NK-92 (cell line): ENCODE results near the gene FAM156A.
"Not testable (repeated sequence)": the region's sequence is repeated elsewhere in the genome, so short reads cannot be mapped to it uniquely, and the experiment has no call there.

Experiments
- DNase-seq: peaks from one replicate; lab custom pipeline; 2025; ENCODE audit not compliant: unreplicated experiment; lab: John Stamatoyannopoulos, UW

Gene FAM156A

GRCh38 chrX:52958113-52958959, at the start of gene FAM156A:
Gene FAM156A (minus strand): TSS chrX:52958518. CDS start chrX:52948588, 9,930 bp downstream.
- not testable (repeated sequence) for DNase-seq

GRCh38 chrX:53005327-53005726, 47.0 kb upstream of the FAM156A start:
- no peak for DNase-seq

GRCh38 chrX:53004811-53005210, 46.5 kb upstream of the FAM156A start:
- DNase-seq = no peak

- no peak for DNase-seq
Observed at GRCh38 chrX:53004038-53004437, 45.7 kb upstream of the FAM156A start.

GRCh38 chrX:53003111-53003510, 44.8 kb upstream of the FAM156A start:
- no peak for DNase-seq

- DNase-seq = no peak
Observed at GRCh38 chrX:53001958-53002357, 43.6 kb upstream of the FAM156A start.

- no peak for DNase-seq
Observed at GRCh38 chrX:53000447-53001135, 42.3 kb upstream of the FAM156A start.

- DNase-seq = no peak
Observed at GRCh38 chrX:52995987-52996331, 37.6 kb upstream of the FAM156A start.

GRCh38 chrX:52995135-52995986, 37.0 kb upstream of the FAM156A start:
- peak; percentile 22 for DNase-seq

- no peak for DNase-seq
Observed at GRCh38 chrX:52990848-52991247, 32.5 kb upstream of the FAM156A start.

GRCh38 chrX:52990011-52990631, 31.8 kb upstream of the FAM156A start:
- DNase-seq = not testable (repeated sequence)

- no peak for DNase-seq
Observed at GRCh38 chrX:52988985-52989917, 30.9 kb upstream of the FAM156A start.

GRCh38 chrX:52983321-52984000, 25.1 kb upstream of the FAM156A start:
- DNase-seq = no peak

- DNase-seq = no peak
Observed at GRCh38 chrX:52979993-52980392, 21.7 kb upstream of the FAM156A start.

GRCh38 chrX:52979568-52979967, 21.2 kb upstream of the FAM156A start:
- no peak for DNase-seq

GRCh38 chrX:52977953-52978352, 19.6 kb upstream of the FAM156A start:
- no peak for DNase-seq

- DNase-seq = not testable (repeated sequence)
Observed at GRCh38 chrX:52975576-52975975, 17.3 kb upstream of the FAM156A start.

- not testable (repeated sequence) for DNase-seq
Observed at GRCh38 chrX:52974336-52974992, 16.1 kb upstream of the FAM156A start.

- DNase-seq = not testable (repeated sequence)
Observed at GRCh38 chrX:52967922-52968321, 9.6 kb upstream of the FAM156A start.
